SK-N-SH (cell line): ENCODE results near the gene SYT6. TPM values are rescaled to one million over a fixed set of nuclear protein-coding genes. Genes with fewer than 3 reads are reported as not detected.

Experiments used
- CTCF ChIA-PET: fragments of 300-600, 350-600 bp; formaldehyde crosslinking; extraction: SDS; loops from one replicate; lab custom pipeline; 2021; lab: Yijun Ruan, JAX
- POLR2A ChIA-PET: fragments of 350-600 bp; sonication (Branson Sonifier 250); formaldehyde crosslinking; extraction: SDS; loops from one replicate; lab custom pipeline; 2020; ENCODE audit warnings: antibody characterized with exemption, inconsistent platforms; lab: Yijun Ruan, JAX
- DNase-seq: peaks from one replicate; pipeline ENCODE4 v3.0.0; 2012
- H2AFZ ChIP-seq: fragments of 200-600 bp; sonication (generic); 2 replicates; pipeline ENCODE4 v1.8.1; 2016; ENCODE audit warnings: antibody characterized with exemption, mild to moderate bottlenecking, low read depth
- H3F3A ChIP-seq: fragments of 200-600 bp; sonication (generic); replicated peaks from 2 replicates; pipeline ENCODE3; 2016; ENCODE audit warnings: antibody characterized with exemption, mild to moderate bottlenecking; ENCODE audit not compliant: insufficient read depth
- H3K27ac ChIP-seq, 2 experiments: fragments of 200-500 bp in 1 of 2; fragments of 200-600 bp in 1 of 2; sonication (Bioruptor generic) in 1 of 2; sonication (generic), shearing (Covaris generic) in 1 of 2; 2 replicates each; pipeline versions ENCODE4 v1.5.1 to v1.6.1; 2014 to 2016; ENCODE audit warnings: low read depth in 2 of 2, inconsistent platforms in 1 of 2, low read length in 1 of 2, mild to moderate bottlenecking in 1 of 2, mixed read lengths in 1 of 2
- H3K27me3 ChIP-seq: fragments of 200-600 bp; sonication (generic), shearing (Covaris generic); 2 replicates; pipeline ENCODE4 v1.6.1; 2016; ENCODE audit warnings: mixed run types; ENCODE audit not compliant: insufficient read depth
- H3K36me3 ChIP-seq, 2 experiments: fragments of 200-500 bp in 1 of 2; fragments of 200-600 bp in 1 of 2; sonication (Bioruptor generic) in 1 of 2; sonication (generic) in 1 of 2; replicated peaks in 1 of 2; 2 replicates each; pipeline versions ENCODE3 to v1.5.1; 2014 to 2016; ENCODE audit warnings: low read length in 1 of 2, mild to moderate bottlenecking in 1 of 2; ENCODE audit not compliant: insufficient read depth in 2 of 2, control insufficient read depth in 1 of 2
- H3K4me1 ChIP-seq, 2 experiments: fragments of 200-500 bp in 1 of 2; fragments of 200-600 bp in 1 of 2; sonication (Bioruptor generic) in 1 of 2; sonication (generic), shearing (Covaris generic) in 1 of 2; 2 replicates each; pipeline versions ENCODE4 v1.5.1 to v1.6.1; 2014 to 2016; ENCODE audit warnings: low read depth in 1 of 2, low read length in 1 of 2, mixed run types in 1 of 2; ENCODE audit not compliant: insufficient read depth in 2 of 2, control insufficient read depth in 1 of 2
- H3K4me2 ChIP-seq: fragments of 200-600 bp; sonication (generic), shearing (Covaris generic); 2 replicates; pipeline ENCODE4 v1.6.1; 2017; ENCODE audit warnings: mixed run types
- H3K4me3 ChIP-seq, 2 experiments: fragments of 200-500 bp in 1 of 2; fragments of 200-600 bp in 1 of 2; sonication (Bioruptor generic) in 1 of 2; sonication (generic), shearing (Covaris generic) in 1 of 2; 2 replicates each; pipeline versions ENCODE4 v1.5.1 to v1.8.1; 2014 to 2016; ENCODE audit warnings: low read depth in 2 of 2, inconsistent platforms in 1 of 2, low read length in 1 of 2, mild to moderate bottlenecking in 1 of 2, mixed read lengths in 1 of 2, moderate library complexity in 1 of 2
- H3K79me2 ChIP-seq: fragments of 200-600 bp; sonication (generic); 2 replicates; pipeline ENCODE4 v1.8.1; 2017; ENCODE audit warnings: mild to moderate bottlenecking; ENCODE audit not compliant: insufficient read depth
- H3K9ac ChIP-seq: fragments of 200-600 bp; sonication (generic); 2 replicates; pipeline ENCODE4 v1.6.1; 2017; ENCODE audit warnings: mixed run types
- H3K9me2 ChIP-seq: fragments of 200-600 bp; sonication (generic); 2 replicates; pipeline ENCODE4 v1.6.1; 2017; ENCODE audit warnings: mixed run types
- H3K9me3 ChIP-seq: fragments of 200-600 bp; sonication (generic); 2 replicates; pipeline ENCODE4 v1.6.1; 2017; ENCODE audit warnings: mixed run types, mild to moderate bottlenecking, moderate library complexity
- H4K20me1 ChIP-seq: fragments of 200-600 bp; sonication (generic); 2 replicates; pipeline ENCODE4 v1.6.1; 2017; ENCODE audit warnings: mild to moderate bottlenecking, mixed run types; ENCODE audit not compliant: insufficient read depth
- EP300 ChIP-seq, 2 experiments: IDR thresholded peaks; 2 replicates each; pipeline versions ENCODE4 v1.4.0 to v1.6.1; 2012; ENCODE audit warnings: borderline replicate concordance in 1 of 2, low read depth in 1 of 2, low read length in 1 of 2
- EZH2phosphoT487 ChIP-seq: fragments of 200-600 bp; sonication (generic); IDR thresholded peaks from 2 replicates; pipeline ENCODE4 v1.6.1; 2017; ENCODE audit warnings: low read depth, mixed run types, mild to moderate bottlenecking, antibody characterized with exemption, moderate library complexity, borderline replicate concordance
- FOSL2 ChIP-seq: IDR thresholded peaks from 2 replicates; pipeline ENCODE4 v1.4.0; 2012; ENCODE audit warnings: low read depth, mild to moderate bottlenecking, moderate library complexity, borderline replicate concordance
- FOXM1 ChIP-seq: IDR thresholded peaks from 2 replicates; pipeline ENCODE4 v1.4.0; 2012; ENCODE audit warnings: low read depth, mild to moderate bottlenecking
- GATA2 ChIP-seq: sonication (generic); formaldehyde crosslinking; IDR thresholded peaks from 2 replicates; pipeline ENCODE4 v1.5.0; 2020; ENCODE audit warnings: mild to moderate bottlenecking, missing genetic modification reagents
- IRF3 ChIP-seq: fragments of 150-350 bp; IDR thresholded peaks from 2 replicates; pipeline ENCODE4 v1.6.1; 2016; ENCODE audit warnings: mild to moderate bottlenecking, low read depth, low read length
- MXI1 ChIP-seq: IDR thresholded peaks from 2 replicates; pipeline ENCODE4 v1.6.1; 2012; ENCODE audit warnings: mild to moderate bottlenecking, low read depth, low read length, improper control_type of control experiment
- NFIC ChIP-seq: IDR thresholded peaks from 2 replicates; pipeline ENCODE4 v1.4.0; 2012; ENCODE audit warnings: borderline replicate concordance
- NRF1 ChIP-seq: IDR thresholded peaks from 2 replicates; pipeline ENCODE4 v1.6.1; 2012; ENCODE audit warnings: low read depth, mild to moderate bottlenecking, low read length
- POLR2AphosphoS5 ChIP-seq: IDR thresholded peaks from 2 replicates; pipeline ENCODE4 v1.6.1; 2012; ENCODE audit warnings: low read depth, low read length
- REST ChIP-seq: IDR thresholded peaks from 2 replicates; pipeline ENCODE4 v1.6.1; 2012; ENCODE audit warnings: mild to moderate bottlenecking, low read depth, low read length, moderate library complexity
- RFX5 ChIP-seq: IDR thresholded peaks from 2 replicates; pipeline ENCODE4 v1.6.1; 2012; ENCODE audit warnings: mild to moderate bottlenecking, improper control_type of control experiment, low read length
- USF1 ChIP-seq: IDR thresholded peaks from 2 replicates; pipeline ENCODE4 v1.4.0; 2012; ENCODE audit warnings: low read depth, borderline replicate concordance
- YY1 ChIP-seq: IDR thresholded peaks from 2 replicates; pipeline ENCODE4 v1.4.0; 2012; ENCODE audit warnings: low read depth, mild to moderate bottlenecking
- WGBS: methylation state at CpG from one replicate; pipeline ENCODE4 v1.1.6; 2017; ENCODE audit warnings: low lambda C conversion rate; 5-methylcytosine and 5-hydroxymethylcytosine counted together
- polyA plus RNA-seq, 3 experiments: library from polyadenylated mRNA; depleted of rRNA; stranded (reverse); fragments of >200 nt; gene quantifications; 2 replicates each; pipeline ENCODE4 v1.2.3, GENCODE V29; 2012

The SYT6 gene
- polyA plus RNA-seq, 1 of the 3 experiments (the other 2 are of a cell fraction) = not detected

GRCh38 chr1:114076308-114076707 is 77.4 kb downstream of the SYT6 start:
- H4K20me1 ChIP-seq = no peaks in the 10 kb centered on the region
- H3K27me3 ChIP-seq = peaks cover 4% of the 10 kb centered on the region; the same call in 1 of the 2 replicates
- no peak overlapping the region for H3K4me2 ChIP-seq
- no peak for DNase-seq
- no peak overlapping the region for H3K4me3 ChIP-seq
- no peak overlapping the region for H3K27ac ChIP-seq
- H3K9me2 ChIP-seq = no peaks in the 10 kb centered on the region
- CTCF ChIA-PET = no interaction called here
- H3F3A ChIP-seq = no peaks in the 10 kb centered on the region
- no peaks in the 10 kb centered on the region for H3K79me2 ChIP-seq
- no peak overlapping the region for H3K9ac ChIP-seq
- no peak overlapping the region for H2AFZ ChIP-seq
- H3K36me3 ChIP-seq = no peaks in the 10 kb centered on the region
- WGBS = 35% methylated on average over 4 of the region's 4 CpGs
- no peaks in the 10 kb centered on the region for H3K4me1 ChIP-seq
- no peak for TF ChIP-seq REST
- TF ChIP-seq YY1 = no peak
- no peak for TF ChIP-seq NRF1
- no peak for TF ChIP-seq USF1
- TF ChIP-seq EP300 (IDR thresholded peaks at IDR 0.05; ENCODE audit: borderline replicate concordance in 1 of 2, low read depth in 1 of 2, low read length in 1 of 2) = no peak
- TF ChIP-seq NFIC = no peak
- TF ChIP-seq GATA2 (CRISPR knock-in tag) = no peak
- TF ChIP-seq MXI1 = no peak
- TF ChIP-seq IRF3 = no peak
- TF ChIP-seq RFX5 = no peak
- TF ChIP-seq EZH2phosphoT487 = no peak
- TF ChIP-seq FOXM1 = no peak
- TF ChIP-seq FOSL2 = no peak
- no peak for TF ChIP-seq POLR2AphosphoS5
- POLR2A ChIA-PET = no interaction called here
- H3K9me3 ChIP-seq = peaks cover 11% of the 10 kb centered on the region; the same call in 1 of the 2 replicates
